ENCODE measurements around the gene FBXW11.

- TF ChIP-seq CREB1 (CRISPR knock-in tag; IDR thresholded peaks at IDR 0.05) (no peak), SP1 (CRISPR knock-in tag; conservative IDR thresholded peaks at IDR 0.05) (no peak), ZNF512 (CRISPR knock-in tag; IDR thresholded peaks at IDR 0.05; ENCODE audit: borderline replicate concordance) (no peak), RORB (CRISPR knock-in tag; IDR thresholded peaks at IDR 0.05) (no peak), ZNF423 (CRISPR knock-in tag; IDR thresholded peaks at IDR 0.05) (no peak), CTCF (IDR thresholded peaks at IDR 0.05) (no peak), ZNF219 (CRISPR knock-in tag; IDR thresholded peaks at IDR 0.05; ENCODE audit: borderline replicate concordance) (no peak), MAX (CRISPR knock-in tag; IDR thresholded peaks at IDR 0.05) (no peak), NFYB (CRISPR knock-in tag; conservative IDR thresholded peaks at IDR 0.05; ENCODE audit: low read depth) (no peak)
Observed at GRCh38 chr5:172049226-172049796, 42.9 kb upstream of the FBXW11 start.
